Gastrocnemius medialis (tissue), 4 donors: ENCODE measurements around the gene RYR1.

ENCODE experiments used
- POLR2A ChIP-seq, 2 donors: fragments of 450-650 bp; IDR thresholded peaks; one replicate each; pipeline ENCODE4 v1.6.1; 2017; ENCODE audit warnings: antibody characterized with exemption in 2 of 2, mild to moderate bottlenecking in 2 of 2, moderate library complexity in 2 of 2
- TF ChIP-seq, protein P1 (sequence below), 5 experiments: fragments of 450-650 bp in 3 of 5; fragments of 200-600 bp in 2 of 5; sonication (generic) in 2 of 5; IDR thresholded peaks in 4 of 5; conservative IDR thresholded peaks in 1 of 5; 1 replicate in 4 of 5; 2 replicates in 1 of 5; pipeline ENCODE4 v1.5.1; 2016 to 2019; ENCODE audit warnings: antibody characterized with exemption in 5 of 5, mild to moderate bottlenecking in 3 of 5, moderate library complexity in 3 of 5

GRCh38 chr19:38437917-38438316 lies 4.4 kb downstream of the RYR1 start:
- TF ChIP-seq, protein P1, sequence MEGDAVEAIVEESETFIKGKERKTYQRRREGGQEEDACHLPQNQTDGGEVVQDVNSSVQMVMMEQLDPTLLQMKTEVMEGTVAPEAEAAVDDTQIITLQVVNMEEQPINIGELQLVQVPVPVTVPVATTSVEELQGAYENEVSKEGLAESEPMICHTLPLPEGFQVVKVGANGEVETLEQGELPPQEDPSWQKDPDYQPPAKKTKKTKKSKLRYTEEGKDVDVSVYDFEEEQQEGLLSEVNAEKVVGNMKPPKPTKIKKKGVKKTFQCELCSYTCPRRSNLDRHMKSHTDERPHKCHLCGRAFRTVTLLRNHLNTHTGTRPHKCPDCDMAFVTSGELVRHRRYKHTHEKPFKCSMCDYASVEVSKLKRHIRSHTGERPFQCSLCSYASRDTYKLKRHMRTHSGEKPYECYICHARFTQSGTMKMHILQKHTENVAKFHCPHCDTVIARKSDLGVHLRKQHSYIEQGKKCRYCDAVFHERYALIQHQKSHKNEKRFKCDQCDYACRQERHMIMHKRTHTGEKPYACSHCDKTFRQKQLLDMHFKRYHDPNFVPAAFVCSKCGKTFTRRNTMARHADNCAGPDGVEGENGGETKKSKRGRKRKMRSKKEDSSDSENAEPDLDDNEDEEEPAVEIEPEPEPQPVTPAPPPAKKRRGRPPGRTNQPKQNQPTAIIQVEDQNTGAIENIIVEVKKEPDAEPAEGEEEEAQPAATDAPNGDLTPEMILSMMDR (IDR thresholded peaks at IDR 0.05 in 4 of 5, conservative IDR thresholded peaks at IDR 0.05 in 1 of 5), result no peak
- TF ChIP-seq POLR2A (IDR thresholded peaks at IDR 0.05), result no peak
